Femur (tissue), 1 donor: Measurements from ENCODE around the gene TPSAB1.
"Not testable (repeated sequence)": the region's sequence is repeated elsewhere in the genome, so short reads cannot be mapped to it uniquely, and the experiment has no call there.

ENCODE experiments used
- DNase-seq: peaks from one replicate; pipeline ENCODE4 v3.0.0-alpha.2; 2017

The TPSAB1 gene

GRCh38 chr16:1253701-1254364 is 13.3 kb downstream of the TPSAB1 start:
- not testable (repeated sequence) for DNase-seq

GRCh38 chr16:1254821-1255220 is 14.3 kb downstream of the TPSAB1 start:
- DNase-seq: not testable (repeated sequence)

GRCh38 chr16:1255276-1256122 is 15.0 kb downstream of the TPSAB1 start, which contains the start of gene TPSD1:
TPSD1 (plus strand) TSS chr16:1256069; CDS start chr16:1256281, 212 bp downstream.
- not testable (repeated sequence) for DNase-seq

DNA sequence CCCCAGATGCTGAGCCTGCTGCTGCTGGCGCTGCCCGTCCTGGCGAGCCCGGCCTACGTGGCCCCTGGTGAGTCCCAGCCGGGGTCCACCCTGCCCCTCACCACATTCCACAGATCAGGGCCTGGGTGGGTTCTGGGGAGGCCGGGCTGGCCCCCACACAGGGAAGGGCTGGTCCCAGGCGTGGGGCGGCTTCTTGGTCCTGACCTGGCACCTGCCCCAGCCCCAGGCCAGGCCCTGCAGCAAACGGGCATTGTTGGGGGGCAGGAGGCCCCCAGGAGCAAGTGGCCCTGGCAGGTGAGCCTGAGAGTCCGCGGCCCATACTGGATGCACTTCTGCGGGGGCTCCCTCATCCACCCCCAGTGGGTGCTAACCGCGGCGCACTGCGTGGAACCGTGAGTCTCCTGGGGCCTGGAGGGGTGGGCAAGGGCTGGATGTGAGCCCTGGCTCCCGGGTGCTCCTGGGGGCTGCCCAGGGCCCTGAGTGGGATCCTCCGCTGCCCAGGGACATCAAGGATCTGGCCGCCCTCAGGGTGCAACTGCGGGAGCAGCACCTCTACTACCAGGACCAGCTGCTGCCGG is 15.9 kb downstream of the TPSAB1 start:
- DNase-seq: not testable (repeated sequence)

DNA sequence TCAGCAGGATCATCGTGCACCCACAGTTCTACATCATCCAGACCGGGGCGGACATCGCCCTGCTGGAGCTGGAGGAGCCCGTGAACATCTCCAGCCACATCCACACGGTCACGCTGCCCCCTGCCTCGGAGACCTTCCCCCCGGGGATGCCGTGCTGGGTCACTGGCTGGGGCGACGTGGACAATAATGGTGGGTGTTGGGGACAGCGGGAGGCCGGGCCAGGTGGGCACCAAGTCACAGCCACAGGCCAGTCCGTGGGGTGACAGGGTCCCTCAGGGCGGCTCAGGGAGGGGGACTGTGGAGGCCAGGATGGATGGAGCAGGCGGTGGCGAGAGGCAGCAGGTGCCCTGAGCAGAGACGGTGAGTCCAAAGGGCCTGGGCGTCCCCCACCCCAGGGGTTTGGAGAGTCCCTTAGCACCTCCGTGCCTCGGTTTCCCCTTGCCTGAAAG is 16.4 kb downstream of the TPSAB1 start:
- no peak for DNase-seq

DNA sequence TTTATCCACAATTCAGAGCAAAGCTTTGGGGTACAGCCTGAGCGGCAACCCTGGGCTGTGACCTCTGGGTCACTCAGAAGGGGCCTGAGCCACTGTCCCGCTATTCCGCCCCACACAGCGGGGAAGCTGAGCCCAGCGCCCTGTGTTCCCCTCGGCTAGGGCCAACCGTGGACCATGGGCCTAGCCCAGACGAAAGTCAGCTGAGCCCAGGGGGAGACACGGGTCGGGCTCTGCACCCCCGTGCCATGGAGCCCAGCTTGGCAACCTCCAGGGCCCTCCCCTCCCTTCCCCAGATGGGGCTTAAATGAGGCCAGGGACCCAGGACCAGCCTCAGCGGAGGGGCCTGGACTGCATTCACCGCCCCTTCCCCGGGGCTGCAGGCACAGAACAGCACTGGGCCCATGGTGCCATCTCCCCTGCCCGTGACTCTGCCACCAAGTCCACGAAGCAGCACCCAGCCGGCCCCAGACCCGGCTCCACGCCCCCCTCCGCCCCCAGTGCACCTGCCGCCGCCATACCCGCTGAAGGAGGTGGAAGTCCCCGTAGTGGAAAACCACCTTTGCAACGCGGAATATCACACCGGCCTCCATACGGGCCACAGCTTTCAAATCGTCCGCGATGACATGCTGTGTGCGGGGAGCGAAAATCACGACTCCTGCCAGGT is 17.2 kb downstream of the TPSAB1 start:
- DNase-seq: no peak

GRCh38 chr16:1258225-1258600 is 17.7 kb downstream of the TPSAB1 start:
- no peak for DNase-seq

GRCh38 chr16:1258906-1259759 is 18.6 kb downstream of the TPSAB1 start:
- DNase-seq: no peak

DNA sequence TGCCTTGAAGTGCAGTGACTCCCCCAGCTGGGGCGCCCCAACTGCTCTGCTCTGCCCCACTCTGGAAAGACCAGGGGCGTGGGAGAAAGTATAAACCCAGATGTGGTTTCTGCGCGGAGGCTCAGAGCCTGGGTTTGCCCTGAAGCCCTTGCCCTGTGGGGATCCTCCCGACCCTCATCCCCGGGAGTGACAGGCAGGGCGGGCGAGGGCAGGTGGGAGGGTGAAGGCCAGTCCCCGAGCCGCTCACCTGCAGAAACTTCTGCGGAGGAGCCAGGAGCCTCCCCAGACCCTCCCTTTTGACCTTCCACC is 19.2 kb downstream of the TPSAB1 start:
- no peak for DNase-seq

GRCh38 chr16:1260101-1260680 is 19.7 kb downstream of the TPSAB1 start:
- no peak for DNase-seq

- no peak for DNase-seq
Measured at GRCh38 chr16:1261131-1261892, 20.8 kb downstream of the TPSAB1 start.

DNA sequence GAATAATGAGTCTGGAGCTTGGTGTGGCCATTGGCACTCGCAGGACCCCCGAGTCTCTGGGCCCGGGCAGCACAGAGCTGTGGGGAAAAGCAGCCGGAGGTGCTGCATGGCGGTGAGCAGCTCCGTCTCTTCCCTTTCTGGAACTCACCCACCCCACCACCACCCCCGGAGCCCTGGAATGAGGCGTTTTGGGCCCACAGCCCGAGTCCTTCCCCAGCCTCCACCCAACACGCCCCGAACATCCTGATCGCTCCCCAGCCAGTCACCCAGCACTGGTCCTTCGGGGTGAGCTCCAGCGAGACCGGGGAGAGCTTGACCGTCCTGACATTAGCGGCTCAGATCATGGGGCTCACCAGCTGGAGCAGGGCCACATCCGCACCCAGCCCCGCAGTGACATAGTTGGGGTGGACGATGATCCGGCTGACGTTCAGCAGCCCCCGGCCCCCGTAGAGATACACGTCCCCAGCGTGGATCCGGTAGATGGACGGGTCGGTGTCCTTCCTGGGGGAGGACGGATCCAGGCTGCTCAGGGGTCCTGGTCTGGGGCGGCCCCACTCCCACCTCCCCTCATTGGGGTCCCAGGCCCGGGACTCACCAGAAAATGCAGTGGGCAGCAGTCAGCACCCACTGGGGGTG is 21.8 kb downstream of the TPSAB1 start:
- no peak for DNase-seq

GRCh38 chr16:1262846-1263221 is 22.3 kb downstream of the TPSAB1 start:
- DNase-seq: no peak

DNA sequence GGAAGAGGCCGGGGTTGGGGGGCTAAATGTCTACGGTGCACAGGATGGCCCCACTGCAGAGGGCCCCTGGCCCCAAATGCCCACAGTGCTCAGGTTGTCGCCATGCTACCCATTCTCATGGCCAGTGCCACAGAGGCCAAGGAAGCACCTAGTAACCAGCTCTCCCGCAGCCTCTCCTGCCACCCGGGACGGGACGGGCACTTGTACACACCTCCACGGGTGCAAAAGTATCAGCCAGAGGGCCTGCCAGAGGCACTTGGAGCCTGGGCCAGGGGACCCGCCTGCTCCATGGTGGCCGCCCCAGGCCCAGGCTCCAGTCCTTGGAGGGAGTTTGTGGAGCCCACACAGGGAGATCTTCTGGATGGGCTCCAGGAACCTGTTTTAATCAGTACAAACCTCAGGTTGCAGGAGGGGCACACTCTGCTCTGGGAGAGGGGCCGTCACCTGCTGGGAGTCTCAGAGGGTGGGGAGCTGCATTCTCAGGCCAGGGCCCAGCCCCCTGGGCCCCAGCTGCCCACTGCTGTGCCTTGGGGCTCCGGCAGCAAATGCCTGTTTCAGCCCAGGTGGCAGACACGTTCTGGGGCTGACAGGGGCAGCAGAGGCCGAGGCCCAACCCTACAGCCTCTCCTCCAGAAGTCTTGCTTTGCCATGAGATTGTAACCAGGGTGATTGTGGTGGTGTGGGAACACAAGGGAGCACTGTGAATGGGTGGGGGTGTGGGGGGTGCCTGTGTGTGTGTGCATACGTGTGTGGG is 23.3 kb downstream of the TPSAB1 start:
- no peak for DNase-seq

DNA sequence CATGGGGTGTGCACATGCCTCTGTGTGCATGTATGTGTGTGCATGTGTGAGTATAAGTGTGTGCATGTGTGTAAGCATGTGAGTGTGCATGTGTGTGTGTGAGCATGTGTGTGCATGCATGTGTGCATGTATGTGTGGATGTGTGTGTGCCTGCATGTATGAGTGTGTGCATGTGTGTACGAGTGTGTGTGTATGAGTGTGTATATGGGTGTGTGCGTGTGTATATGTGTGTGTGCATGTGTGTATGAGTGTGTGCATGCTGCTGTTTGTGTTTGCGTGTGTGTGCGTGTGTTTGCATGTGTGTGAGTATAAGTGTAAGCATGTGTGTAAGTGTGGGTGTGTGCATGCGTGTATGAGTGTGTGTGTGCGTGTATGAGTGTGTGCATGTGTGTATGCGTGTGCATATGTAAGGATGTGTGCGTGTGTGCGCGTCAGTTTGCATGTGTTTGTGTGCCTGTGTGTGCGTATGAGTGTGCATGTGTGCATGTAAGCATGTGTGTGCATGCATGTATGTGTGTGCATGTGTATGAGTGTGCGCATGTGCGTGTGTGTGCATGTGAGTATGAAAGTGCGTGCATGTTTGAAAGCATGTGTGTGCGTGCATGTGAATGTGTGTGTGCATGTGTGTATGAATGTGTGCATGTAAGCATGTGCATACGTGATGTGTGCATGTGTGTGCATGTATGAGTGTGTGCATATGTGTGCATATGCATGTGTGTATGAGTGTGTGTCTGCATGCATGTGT is 24.0 kb downstream of the TPSAB1 start:
- DNase-seq: no peak

GRCh38 chr16:1265090-1265630 is 24.7 kb downstream of the TPSAB1 start:
- no peak for DNase-seq

GRCh38 chr16:1265826-1266225 is 25.3 kb downstream of the TPSAB1 start:
- DNase-seq: no peak

DNA sequence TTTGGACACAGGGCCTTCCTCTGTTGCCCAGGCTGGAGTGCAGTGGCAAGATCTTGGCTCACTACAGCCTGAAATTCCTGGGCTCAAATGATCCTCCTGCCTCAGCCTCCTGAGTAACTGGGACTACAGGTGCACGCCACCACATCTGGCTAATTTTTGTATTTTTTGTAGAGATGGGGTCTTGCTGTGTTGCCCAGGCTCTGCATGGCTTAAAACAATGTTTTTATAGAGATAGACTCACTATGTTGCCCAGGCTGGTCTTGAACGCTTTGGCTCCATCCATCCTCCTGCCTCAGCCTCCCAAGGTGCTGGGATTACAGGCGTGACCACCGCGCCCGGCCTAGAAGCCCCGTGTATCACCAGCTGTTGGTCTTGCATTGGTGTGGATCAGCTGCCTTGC is 28.9 kb downstream of the TPSAB1 start:
- not testable (repeated sequence) for DNase-seq

- no peak for DNase-seq
Measured at GRCh38 chr16:1271380-1271723, 30.8 kb downstream of the TPSAB1 start.
